ENCODE data around the gene TMEM144.
"Not testable (repeated sequence)": the region's sequence is repeated elsewhere in the genome, so short reads cannot be mapped to it uniquely, and the experiment has no call there.

TMEM144 gene

GRCh38 chr4:158238575-158238974 lies 28.3 kb downstream of the TMEM144 start:
- DNase-seq: no peak

DNA sequence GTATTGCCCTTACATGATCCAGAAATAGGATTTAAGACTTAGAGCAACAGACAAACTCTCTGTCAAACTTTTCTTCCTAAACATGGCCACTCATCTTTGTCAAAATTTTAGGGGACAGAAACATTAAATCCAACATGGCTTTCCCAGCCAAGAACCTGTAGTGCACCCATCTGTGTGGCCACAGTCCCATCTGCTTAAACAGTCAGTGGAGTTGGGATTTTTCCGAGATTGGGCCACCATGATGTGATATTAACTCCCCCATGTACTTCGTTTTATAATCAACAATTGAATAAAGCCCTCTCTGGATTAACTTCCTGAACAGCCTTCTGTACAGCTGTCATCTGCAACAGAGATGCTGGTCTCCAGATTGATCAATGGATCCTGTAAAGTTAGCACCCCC lies 28.9 kb downstream of the TMEM144 start:
- DNase-seq: no peak

DNA sequence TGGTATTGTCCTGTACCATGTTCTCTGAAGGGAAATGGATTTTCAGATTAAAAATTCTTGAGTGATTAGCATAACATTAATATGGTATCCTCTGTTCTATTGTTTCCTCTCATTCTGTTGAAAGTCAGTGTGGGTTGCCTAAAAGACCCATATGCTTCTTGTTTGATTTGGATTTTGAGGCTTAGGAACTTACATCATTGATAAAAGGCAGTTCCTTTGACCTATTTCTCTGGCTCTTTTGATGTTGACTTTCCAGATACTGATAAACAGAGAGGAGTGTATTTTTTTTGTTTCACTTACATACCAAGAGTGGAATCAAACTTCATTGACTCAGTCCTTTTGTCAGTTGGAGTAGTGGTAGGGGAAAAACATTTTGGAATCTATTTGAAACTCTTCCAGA lies 32.8 kb downstream of the TMEM144 start:
- DNase-seq: no peak

DNA sequence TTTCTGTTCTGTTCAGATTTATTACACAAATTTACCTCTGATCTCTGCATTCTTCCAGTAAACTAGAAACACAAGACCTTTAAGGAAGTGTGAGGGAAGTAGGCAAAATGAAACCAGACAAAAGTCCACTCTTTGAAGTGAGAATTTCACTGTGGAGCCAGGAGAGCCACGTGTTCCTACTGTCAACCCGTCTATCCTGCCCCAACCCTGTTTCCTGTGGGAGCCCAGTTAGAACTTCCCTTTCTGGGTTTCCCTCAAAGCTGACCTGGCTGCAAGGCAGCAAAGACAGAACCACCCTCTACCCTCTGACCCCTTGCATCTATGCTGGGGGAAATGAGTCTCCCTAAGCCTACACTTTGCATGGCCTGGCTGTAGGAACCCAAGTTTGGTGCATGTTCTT lies 40.0 kb downstream of the TMEM144 start:
- DNase-seq: no peak

- no peak for DNase-seq
Measured at GRCh38 chr4:158253350-158253980, 43.2 kb downstream of the TMEM144 start.

DNA sequence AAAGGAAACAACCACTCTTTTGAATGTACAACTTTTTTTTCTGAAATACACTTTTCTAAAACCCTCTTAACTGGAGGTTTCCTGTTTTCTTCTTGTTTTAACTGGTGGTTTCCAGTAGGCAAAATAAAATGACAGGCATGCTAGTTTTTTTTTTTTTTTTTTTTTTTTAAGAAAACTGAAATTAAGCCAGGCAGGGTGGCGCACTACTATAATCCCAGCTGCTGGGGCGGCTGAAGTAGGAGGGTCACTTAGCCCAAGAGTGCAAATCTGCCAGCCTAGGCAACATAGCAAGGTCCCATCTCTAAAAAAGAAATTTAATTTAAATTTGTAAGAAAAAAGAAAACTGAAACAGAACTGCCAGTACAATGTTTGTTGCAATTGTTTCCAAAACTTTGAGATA lies 44.0 kb downstream of the TMEM144 start:
- no peak for DNase-seq

DNA sequence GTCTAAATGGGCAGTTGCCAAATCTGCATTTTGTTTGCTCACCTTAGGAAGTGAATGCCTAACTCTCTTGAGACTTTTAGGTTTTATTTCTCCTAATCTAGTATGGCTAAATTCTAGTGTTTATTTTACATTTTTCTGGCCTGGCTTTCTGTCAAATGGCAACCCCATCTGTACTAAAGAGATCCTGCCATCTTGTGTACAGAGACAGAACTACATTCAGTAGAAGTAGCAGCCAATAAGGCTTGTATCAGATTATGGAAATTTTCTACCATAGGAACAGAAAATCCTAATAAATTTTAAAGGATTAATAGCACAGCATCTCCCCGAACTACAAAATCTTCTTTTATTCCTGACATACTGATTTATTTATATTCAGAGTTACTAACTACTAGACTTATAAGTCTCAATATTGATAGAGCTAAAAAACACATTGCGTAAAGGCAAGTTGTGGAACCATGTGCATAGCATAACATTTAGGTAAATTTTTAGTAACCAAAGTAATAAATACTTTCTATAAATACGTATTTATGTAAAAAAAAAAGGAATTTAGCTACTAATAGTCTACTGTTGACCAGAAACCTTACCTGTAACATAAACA lies 45.5 kb downstream of the TMEM144 start:
- peak; percentile 7 for DNase-seq

DNA sequence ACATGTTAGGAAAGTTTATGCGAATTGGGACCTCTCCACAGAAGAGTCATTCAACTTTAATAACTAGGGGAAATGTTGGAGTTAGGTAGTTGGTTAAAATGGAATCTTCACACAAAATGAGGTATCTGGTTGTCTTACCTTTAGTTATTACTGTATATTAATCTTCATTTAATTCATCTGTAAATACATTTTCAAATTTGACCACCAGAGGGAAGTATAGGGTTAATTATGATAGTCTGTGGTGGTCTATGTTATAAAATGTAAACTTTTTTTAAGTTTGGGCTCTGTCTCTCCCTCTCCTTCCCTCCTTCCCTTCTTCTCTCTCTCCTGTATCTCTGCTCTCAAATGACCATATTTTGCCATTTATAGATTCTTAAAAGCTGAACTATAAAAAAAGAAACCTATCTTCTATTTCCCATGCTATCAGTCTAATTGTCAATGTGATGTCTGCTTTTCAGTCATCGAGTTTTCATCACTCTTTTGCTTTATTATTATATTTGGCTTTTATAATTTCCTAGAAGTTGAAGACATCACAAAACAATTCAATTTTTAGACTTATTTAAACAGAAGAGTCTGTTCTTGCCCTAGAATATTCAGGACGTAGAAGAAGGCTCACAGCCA lies 49.8 kb downstream of the TMEM144 start:
- DNase-seq: no peak

DNA sequence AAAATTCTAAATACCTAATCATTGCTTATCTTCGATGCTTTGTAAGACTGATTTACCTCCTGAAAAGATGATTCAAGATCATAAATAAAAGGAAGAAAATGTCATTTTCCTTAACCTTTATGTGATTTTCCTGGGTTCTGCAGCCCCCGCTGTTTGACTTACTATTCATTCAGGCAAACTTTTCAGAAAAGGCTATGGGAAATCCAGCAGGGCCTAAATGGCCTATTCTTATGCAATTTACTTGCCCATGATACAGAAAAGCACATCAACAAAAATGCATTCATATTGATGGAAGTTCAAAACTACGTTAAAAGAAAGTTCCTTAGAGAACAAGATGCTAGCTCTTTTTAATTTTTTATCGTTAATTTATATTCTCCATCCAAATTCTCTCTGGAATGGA lies 51.2 kb downstream of the TMEM144 start:
- no peak for DNase-seq

DNA sequence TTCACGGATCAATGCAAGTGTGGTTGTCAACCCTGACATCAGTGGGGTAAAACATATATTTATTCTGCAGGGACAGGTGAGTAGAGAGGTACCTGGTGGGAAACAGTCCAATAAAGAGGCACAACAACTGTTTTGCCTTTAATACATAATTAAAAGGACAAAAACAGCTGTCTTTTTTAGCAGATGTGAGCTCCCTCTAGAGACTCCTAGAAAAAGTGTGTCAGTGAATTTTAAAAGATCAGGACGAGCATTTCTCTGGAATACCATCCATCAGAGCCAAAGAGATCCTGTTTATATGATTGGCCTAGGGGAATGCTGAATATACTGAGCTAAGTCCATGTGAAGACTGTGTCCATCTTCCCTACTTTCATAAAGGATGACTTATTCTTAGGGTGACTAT lies 58.3 kb downstream of the TMEM144 start:
- no peak for DNase-seq

- no peak for DNase-seq
Measured at GRCh38 chr4:158274636-158275035, 64.3 kb downstream of the TMEM144 start.

DNA sequence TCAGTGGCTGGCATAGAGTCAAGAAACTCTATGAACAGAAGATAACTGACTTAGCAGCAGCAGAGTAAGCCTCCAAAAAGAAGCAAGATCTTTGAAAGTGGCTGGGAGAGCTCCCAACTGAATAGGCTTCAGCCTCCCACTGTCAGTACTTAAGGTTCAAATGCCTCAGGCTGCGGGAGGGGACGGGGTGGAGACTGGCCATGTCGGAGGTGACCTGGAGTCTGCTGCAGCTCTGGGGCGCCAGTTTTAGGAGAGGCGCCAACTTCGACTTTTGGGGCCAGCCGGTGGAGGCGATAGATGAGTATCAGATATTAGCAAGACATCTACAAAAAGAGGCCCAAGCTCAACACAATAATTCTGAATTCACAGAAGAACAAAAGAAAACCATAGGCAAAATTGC lies 67.3 kb downstream of the TMEM144 start:
- DNase-seq: no peak

DNA sequence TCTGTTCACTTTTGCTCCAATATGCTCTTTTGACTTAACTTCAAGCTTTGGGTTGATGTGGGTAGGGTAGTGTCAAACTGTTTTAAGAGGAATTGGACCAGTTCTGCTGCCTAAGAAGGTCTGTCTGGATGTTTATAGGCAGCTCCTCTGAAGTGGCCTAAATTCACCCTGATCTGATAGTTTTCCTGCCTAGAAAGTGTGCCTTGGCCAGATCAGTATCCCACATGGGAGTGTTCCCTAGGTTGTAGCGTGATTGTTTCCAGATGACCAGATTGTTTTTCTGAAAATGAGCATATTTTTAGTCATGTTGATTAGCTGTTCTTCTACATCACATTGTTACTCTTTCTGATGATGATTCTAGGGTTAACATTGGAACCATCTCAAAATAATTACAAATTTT lies 68.8 kb downstream of the TMEM144 start:
- DNase-seq: not testable (repeated sequence)

DNA sequence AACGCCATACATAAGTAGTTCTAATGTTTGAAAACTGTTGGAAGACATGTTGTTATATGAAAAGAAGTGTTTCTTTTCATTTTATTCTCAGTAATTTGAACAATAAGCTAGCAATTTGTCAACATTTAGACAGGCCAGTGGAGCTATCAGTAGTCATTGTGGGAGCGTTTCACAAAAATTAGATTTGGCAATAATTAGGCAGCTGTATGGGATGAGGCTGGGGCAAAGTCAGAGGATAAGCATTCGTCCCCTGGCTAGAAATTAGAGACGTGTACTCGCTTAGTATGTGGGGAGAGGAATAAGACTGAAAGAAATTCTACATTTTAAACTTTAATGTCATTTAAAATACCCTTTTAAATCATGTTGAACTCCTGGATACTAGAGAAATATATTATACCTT lies 70.6 kb downstream of the TMEM144 start:
- no peak for DNase-seq

DNA sequence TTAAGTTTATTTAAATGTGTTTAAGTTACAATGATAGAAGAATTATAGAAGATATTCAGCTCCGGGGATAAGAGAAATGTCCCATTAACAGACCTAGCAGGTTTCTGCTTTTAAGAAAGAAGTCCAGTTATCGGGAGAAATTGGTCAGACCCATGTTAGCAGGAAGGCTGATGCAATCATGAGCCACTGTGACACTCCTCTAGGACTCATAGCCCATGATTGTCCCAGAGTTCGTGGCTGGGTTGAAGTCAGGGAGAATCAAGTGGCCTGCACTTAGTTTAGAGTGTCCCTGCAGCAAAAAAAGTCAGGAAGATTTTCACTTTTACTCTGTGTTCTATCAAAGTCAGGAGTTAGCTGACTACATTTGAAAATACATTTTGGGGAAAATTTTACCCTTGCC lies 72.0 kb downstream of the TMEM144 start:
- no peak for DNase-seq

GRCh38 chr4:158285429-158286216 lies 75.3 kb downstream of the TMEM144 start:
- no peak for DNase-seq

GRCh38 chr4:158290912-158291311 lies 80.6 kb downstream of the TMEM144 start:
- DNase-seq: no peak

DNA sequence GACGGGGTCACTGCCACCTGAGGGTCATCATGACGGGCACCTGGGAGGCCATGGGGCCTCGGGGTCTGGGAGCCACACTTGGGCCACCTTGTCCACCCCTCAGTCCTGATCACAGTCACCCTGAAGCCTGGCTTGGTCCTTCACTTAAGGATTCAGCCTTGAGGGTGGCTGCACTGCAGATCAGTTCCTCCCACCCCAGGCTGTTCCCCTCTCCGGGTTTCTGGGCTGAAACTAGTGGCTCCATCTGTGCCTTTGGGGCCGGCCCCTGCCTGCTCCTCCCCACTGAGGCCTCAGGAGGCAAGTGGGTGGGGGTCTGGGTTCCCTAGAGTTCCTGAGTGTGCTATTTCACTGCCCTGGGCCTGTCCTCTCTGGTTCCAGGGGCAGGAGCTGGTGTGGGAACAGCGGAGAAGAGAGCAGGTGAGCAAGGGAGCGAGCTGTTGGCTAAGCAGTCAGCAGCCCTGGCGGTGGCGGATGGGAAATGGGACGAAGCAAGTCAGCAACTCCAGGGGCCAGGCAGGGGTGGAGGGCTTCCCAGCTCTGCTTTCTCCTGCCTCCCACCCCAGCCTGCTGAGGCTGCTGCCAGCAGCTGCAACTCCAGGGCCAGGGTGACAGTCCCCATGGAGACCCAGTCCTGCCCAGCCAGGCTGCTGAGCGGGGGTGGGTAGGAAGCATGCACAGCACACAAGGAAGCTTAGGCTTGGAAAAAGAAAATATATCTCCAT lies 81.2 kb downstream of the TMEM144 start:
- no peak for DNase-seq

DNA sequence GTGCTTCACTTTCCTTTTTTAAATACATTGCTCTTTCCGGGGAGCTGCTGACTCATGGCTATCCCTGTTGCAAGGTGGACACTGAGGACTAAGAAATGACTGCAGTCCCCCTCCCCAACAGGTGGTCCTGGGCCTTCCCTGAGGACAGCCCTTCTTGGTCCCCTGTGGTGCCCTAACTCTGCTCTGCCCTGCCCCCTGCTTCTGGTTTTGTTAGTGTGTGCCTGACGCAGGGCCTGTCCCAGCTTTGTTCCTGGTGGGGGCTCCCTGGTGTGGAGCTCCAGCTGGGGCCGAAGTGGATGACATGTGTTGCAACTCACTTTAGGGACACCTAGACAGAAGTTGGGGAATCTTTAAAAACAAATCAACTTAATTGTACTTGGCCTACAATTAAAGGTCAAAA lies 81.9 kb downstream of the TMEM144 start:
- DNase-seq: no peak

DNA sequence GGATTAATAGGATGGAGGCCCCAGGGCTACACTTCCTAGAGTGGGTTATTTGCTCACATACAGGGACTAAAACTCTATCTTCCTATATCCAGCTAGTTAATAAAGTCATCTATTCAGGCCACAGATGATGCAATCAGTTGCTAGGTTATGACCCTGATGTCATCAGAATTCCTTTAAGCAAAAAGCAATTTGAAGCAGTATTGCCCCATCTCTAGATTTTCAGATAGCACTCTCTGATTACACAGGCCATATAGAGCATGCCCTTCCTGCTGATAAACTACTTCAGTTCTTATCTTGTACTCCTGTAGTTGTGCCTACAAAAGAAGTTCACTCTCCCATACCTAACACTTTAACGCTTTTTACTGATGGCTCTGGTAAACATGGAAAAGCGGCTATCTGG lies 84.8 kb downstream of the TMEM144 start:
- DNase-seq: no peak

GRCh38 chr4:158297866-158298265 lies 87.6 kb downstream of the TMEM144 start:
- no peak for DNase-seq

DNA sequence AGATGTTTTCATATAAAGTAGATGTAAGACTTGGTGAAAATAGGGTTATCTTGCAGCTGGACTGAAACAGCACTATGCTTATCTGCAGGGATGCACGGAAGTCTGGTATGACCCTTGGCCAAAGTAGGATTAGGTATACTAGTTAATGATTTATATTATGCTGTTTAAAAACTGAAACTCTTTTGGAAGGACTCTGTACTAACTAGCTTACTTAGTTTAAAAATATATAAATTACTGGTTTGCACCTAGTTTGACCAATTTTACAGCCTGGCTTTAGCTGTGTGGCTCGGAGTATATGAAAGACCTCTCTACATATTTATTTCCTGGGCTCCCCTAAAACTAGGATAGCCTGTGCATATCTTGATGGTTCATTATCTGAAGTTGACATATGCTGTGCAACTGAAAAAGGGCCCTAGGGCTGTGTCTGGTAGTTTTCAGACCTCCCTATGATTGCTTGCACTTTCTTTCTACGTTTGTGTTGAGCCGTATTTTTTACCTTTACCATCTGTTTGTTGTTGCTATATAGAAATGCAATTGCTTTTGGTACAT lies 89.2 kb downstream of the TMEM144 start:
- DNase-seq: no peak

GRCh38 chr4:158300012-158300411 lies 89.7 kb downstream of the TMEM144 start:
- no peak for DNase-seq

Measured in NCI-H446 treated with DMSO at 0.1 percent for 48 hours (cell line).